ENCODE results near the gene CIRBP.

The CIRBP gene

DNA sequence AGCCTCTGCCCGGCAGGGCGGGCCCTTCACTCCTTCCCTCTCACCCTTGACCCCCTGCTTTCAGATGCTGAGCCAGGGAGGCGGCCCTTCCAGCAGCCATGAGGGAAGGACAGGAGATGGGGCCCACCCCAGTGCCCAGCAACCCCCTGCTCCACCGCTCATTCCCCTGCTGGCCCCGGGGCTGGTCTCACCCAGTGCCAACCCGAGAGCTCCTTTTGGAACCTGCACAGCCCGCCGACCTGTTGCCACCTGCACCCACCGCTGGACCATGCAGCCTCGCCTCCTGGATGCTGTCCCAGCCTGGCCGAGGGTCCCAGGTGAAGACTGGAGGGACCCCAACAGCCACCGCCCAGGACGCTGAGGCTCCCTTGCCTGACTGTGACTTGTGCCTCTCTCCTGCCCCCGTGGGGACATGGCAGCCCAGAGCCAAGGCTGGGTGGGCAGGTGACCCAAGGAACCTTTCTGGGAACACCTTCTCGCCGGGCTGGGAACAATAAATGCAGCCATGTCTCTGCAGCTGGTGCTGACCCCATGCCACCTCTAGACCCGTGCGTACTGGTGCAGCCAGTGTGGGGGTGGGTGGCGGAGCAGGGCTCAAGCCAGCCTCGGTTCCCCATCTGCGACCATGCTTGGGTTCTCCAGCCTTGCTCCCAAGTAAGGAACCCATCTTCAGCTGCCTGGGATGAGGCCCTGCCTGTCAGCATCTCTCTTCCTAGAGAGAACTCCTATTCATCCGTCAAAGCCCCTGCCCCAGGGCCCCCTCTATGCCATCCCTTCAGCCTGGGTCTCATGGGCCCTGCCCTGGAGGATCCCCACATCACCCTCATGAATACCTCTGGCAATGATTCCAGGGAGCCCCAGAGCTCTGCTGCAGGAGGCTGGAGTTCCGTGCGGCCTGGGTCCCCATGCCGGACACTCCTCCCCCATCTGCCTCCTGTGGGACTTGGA is 9.9 kb downstream of the CIRBP start:
- no peak for DNase-seq (ENCODE audit: low read depth, low spot score)

DNA sequence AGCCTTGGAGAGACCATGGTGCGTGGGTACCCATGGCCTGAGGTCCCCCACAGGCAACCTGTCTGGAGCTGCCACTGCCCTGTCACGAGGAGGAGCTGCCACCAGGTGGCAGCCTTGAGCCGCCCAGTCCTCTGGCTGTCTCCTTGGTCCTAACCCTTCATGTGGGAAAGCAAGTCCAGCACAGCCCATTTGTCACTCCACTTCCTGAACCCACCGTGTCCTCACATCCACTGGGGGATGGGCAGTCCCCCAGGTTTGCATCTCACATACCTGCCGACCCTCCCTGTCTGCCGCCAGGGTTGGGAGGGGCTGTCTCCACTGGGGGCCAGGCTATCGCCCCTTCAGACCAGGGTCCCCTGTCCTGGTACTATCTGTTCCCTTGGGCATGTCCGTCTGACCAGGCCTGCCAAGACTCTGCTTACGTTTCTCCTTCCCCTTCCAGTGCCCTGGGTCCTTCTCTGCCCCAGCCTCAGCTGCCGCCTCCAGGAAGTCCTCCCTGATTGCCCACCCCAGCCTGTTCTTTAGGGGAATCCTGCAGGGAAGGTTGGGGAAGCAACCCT is 10.7 kb downstream of the CIRBP start:
- no peak for DNase-seq (ENCODE audit: low read depth, low spot score)

DNA sequence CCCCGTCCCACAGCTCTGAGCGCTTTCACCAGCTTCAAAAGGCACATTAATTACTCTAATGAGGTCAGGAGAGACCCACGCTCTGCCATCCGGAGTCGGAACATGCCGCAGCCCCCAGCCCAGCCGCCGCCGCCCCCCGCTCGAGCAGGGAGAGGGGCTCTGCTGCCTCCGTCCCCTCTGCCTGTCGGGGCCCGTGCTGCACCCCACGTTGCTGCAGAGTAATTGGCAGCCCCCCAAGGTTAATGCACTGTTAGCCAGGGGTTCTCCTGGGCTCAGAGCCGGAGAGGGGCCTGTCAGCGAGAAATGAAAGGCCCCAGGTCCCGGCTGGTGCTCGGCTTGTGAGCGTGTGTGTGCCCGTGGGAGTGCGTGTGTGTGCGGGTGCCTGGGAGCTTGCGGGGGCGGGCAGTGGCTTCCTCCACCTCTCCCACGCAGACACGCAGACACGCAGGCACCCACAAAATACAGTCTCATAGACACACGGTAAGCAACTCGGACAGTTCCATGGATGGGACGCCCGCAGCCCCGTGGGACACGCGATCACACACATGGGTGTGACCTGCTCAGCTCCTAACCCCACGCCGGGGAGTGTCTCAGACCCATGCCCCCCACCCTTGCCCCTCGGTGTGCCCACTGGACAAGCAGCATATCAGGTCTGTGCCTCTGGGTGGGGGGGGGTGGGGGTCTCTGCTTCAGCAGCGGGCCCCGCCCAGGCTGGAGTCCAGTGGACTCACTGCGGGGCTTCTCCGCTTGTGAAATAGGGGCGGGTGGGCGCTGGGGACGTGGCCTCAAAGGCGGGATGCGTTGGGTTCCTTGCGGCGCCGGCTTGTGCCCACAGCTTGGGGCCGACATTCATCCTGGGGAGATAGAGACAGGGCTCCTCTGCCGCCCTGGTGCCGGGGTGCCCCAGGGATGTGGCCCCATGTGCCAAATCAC is 11.8 kb downstream of the CIRBP start:
- no peak for DNase-seq (ENCODE audit: low read depth, low spot score)

- no peak for DNase-seq (ENCODE audit: low read depth, low spot score)
Observed at GRCh38 chr19:1281569-1282287, 12.6 kb downstream of the CIRBP start.

GRCh38 chr19:1282588-1283206 is 13.6 kb downstream of the CIRBP start:
- DNase-seq (ENCODE audit: low read depth, low spot score): no peak

DNA sequence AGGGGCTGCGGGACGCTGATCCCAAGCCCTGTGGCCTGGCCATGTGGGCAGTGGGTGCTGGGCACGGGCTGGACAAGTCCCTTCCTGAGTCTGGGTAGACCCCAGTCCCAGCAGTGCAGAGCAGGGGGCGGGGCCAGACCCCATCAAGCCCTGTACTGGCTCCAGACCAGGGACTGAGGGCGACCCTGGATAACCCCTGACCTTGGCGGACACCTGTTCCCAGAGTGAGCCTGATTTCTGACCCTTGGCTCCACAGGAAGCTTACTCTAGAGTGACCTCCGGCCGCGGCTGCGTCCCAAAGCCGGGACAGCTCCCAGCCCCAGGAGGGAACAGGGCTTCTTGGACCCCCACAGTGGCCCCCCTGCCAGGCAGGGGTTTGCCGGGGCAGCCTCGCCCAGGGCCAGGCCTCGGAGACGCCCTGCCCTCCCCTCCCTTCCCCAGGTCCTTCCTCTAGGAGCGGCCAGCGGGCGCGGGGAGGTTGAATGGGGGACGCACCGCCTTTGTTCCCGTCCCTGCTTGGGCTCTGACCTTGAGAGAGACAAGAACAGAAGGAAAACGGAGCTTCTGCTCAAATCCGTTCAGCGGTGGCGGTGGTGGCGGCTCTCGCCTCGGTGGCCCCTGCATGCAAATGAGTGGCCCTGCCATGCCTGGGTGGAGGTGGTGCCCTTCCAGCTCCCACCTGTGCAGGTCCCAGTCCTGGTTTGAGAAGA is 14.2 kb downstream of the CIRBP start:
- no peak for DNase-seq (ENCODE audit: low read depth, low spot score)

DNA sequence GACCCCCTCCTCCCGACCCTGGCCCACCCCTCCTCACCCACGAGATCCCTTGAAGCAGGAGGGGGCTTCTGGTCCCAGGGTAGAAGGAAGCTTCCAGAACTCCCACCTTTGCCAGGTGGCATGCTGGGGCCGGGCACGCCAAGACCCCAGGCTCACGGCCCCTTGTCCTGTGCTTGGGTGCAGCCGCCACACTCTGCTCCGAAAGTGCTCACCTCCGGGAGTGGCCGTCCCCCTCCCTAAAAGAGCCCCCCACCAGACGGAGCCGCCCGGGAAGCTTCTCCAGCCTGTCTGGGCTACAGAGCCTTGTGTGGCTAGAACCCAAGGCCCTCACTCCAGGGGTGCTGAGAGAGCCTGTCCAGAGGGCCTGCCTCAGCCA is 14.8 kb downstream of the CIRBP start:
- DNase-seq (ENCODE audit: low read depth, low spot score): no peak

GRCh38 chr19:1284293-1284978 is 15.3 kb downstream of the CIRBP start:
- DNase-seq (ENCODE audit: low read depth, low spot score): no peak

- no peak for DNase-seq (ENCODE audit: low read depth, low spot score)
Observed at GRCh38 chr19:1284979-1285736, 16.0 kb downstream of the CIRBP start.

GRCh38 chr19:1285737-1286360 is 16.7 kb downstream of the CIRBP start, which contains the start of gene EFNA2:
EFNA2 (plus strand) TSS chr19:1285873; CDS start chr19:1286169, 296 bp downstream.
- no peak for DNase-seq (ENCODE audit: low read depth, low spot score)

DNA sequence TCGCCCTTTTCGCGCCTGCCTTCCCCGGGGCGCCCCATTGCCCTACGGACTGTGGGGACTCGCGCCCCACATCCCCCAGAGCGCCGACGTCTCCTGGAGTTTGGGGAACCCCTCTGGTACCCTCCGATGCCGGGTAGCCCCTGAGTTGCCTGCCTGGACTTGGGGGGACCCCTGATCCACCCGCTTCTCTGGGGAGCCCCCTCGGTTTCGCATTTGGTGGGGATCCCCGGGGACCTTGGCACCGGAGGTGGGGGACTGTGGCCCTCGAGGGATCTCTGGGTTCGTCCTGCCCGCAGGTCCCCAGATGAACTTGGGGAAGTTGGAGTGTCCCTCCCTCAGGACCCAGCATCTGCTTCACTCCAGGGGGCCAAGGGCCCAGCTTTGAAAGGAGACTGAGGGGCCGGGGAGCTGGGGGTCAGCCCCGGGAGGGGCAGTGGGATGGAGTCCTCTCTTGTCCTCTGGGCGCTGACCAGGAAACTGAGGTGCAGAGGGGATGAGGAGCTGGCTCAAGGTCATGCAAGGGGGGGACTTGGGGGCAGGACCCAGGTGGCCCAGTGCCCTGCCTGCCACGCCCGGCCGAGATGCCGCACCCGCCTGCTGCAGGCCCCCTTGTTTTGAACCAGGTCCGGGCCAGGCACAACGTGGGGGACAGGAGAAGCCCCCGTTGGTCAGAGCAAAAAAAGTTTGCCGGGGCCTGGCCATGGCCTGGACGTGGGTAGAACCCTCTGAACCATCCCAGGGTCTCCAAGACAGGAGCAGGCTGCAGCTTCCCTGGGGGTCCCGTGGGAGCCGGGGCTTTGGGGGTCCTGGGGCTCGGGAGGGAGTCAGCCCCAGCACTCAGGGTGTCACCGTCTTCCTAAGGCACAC is 17.6 kb downstream of the CIRBP start:
- no peak for DNase-seq (ENCODE audit: low read depth, low spot score)

GRCh38 chr19:1287354-1288225 is 18.5 kb downstream of the CIRBP start:
- DNase-seq (ENCODE audit: low read depth, low spot score): no peak

DNA sequence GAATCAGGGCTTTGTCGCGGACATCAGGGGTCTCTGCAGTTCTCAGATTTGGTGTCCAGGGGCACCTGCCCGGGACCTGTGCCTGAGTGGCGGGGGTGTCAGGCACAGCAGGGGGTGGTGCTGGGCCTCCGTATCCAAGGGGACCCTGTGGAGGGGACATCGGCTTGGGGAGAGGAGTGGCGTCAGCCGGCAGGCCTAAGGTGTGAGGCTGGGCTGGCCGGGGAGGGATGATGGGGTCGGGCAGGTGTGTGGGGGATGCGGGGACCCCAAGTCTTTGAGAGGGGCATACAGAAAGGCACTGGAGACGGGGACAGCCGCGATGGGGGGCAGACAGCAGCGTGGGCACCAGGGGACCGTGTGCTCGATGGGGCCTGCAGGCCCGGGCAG is 19.1 kb downstream of the CIRBP start:
- no peak for DNase-seq (ENCODE audit: low read depth, low spot score)

DNA sequence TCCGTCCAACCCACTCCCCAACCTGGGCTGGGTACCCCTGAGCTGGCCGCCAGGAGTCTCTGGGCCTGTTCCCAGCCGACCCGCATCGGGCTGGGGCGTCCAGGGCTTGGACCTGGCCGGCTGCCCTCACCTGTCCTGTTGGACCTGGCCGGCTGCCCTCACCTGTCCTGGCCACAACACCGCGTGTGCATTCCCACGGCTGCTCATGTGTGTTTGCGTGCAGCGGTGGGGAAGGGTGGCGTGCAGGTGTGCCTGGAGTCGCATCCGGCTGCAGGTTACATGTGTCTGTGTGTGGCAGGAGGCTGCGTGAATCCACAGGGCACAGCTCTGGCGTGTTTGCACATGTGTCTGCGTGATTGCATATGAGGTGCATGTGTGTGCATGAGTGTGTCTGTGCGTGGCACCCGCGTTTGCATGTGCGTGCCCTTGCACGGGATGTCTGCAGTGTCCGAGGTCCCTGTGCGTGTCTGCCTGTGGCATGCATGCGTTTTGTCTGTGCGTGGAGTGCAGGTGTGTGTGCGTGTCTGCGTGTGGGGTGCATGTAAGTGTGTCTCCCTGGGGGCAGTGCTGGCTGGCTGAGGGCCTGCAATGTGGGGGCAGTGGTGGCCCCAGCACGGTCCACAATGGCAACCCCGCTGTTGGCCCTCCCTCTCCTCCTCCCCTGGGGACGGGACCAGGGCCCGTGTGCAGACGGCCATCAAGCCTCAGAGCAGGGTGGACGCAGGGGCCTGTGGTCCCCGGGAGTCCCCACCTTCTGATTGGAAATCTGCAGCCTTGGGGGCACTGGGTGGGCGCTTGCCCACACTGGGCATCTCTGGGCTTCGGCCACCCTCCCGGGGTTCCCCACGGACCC is 19.9 kb downstream of the CIRBP start:
- no peak for DNase-seq (ENCODE audit: low read depth, low spot score)

GRCh38 chr19:1289686-1290025 is 20.5 kb downstream of the CIRBP start:
- DNase-seq (ENCODE audit: low read depth, low spot score): no peak
